ENCODE data around the gene MT3. TPM values are rescaled to one million over a fixed set of nuclear protein-coding genes. Genes with fewer than 3 reads are reported as not detected.

The MT3 gene
- total and polyA plus RNA-seq, 2 of the 13 experiments (the other 11 are each of a cell fraction or from before 2014, with no cell fraction given): not detected

- Histone ChIP-seq H4K20me1 (ENCODE audit: insufficient read depth, low read length) (no peaks in the 10 kb centered on the region), H3K79me2 (ENCODE audit: insufficient read depth, low read length) (no peaks in the 10 kb centered on the region), H3K9ac (ENCODE audit: insufficient read depth, low read depth, low read length) (no peak overlapping the region), H3K4me2 (ENCODE audit: low read depth, low read length) (peak overlapping the region; percentile 13; the same call in 1 of the 2 replicates), H3K27ac (ENCODE audit: extremely low read length, insufficient read depth, low read length) (no peak overlapping the region), H2AFZ (ENCODE audit: low read length) (no peak overlapping the region), H3K9me3 (ENCODE audit: low read length) (0 out of 2 replicates have a peak, but pooled peaks cover 4% of the 10 kb centered on the region), H3K4me1 (ENCODE audit: insufficient read depth, low read length) (peaks cover 48% of the 10 kb centered on the region), H3K27me3 (ENCODE audit: control insufficient read depth in 1 of 2, insufficient read depth in 2 of 2, low read length in 2 of 2) (0 out of 5 replicates have a peak, but pooled peaks cover 0 to 2% of the 10 kb centered on the region in 2 experiments), H3K36me3 (replicated peaks in 1 of 2; ENCODE audit: control insufficient read depth in 1 of 2, insufficient read depth in 2 of 2, low read length in 2 of 2) (no peaks in the 10 kb centered on the region), H3K4me3 (replicated peaks in 1 of 3; ENCODE audit: insufficient read depth in 1 of 3, low read depth in 2 of 3, low read length in 3 of 3) (no peak overlapping the region)
- CTCF ChIA-PET (ENCODE audit: low intra/inter-chr PET ratio, low total read pairs): no interaction called here
- in situ Hi-C loops (cut with HindIII; ENCODE audit: extremely low pct_ligation_motif_present, low pct_unique_long_range_greater_than_20kb): no loop called here
- intact Hi-C loops (cut with micrococcal nuclease; ENCODE audit: unreplicated experiment): no loop called here
- WGBS (ENCODE audit: low lambda C conversion rate): 0% methylated on average over 2 of the region's 2 CpGs
- DNase-seq (ENCODE audit: low spot score): no peak
- no peak for FAIRE-seq
- POLR2A ChIA-PET: no interaction called here
- no TSS peak for BruUV-seq (replicated peaks)
- ATAC-seq: peak; percentile 37; the same call in 2 of the 3 replicates
- no peak for TF ChIP-seq ZNF660 (CRISPR knock-in tag; IDR thresholded peaks at IDR 0.05; ENCODE audit: borderline replicate concordance, low read depth)
- TF ChIP-seq ARNTL (CRISPR knock-in tag; IDR thresholded peaks at IDR 0.05): no peak
- no peak for TF ChIP-seq KMT2B (CRISPR knock-in tag; IDR thresholded peaks at IDR 0.05)
- no peak for TF ChIP-seq GATA4 (IDR thresholded peaks at IDR 0.05; ENCODE audit: borderline replicate concordance, low read depth)
- no peak for TF ChIP-seq ZFP36L1 (CRISPR knock-in tag; IDR thresholded peaks at IDR 0.05)
- no peak for TF ChIP-seq ZNF710 (CRISPR knock-in tag; IDR thresholded peaks at IDR 0.05; ENCODE audit: borderline replicate concordance)
- no peak for TF ChIP-seq SP4 (CRISPR knock-in tag; IDR thresholded peaks at IDR 0.05)
- no peak for TF ChIP-seq PATZ1 (CRISPR knock-in tag; IDR thresholded peaks at IDR 0.05)
- no peak for TF ChIP-seq TEAD3 (CRISPR knock-in tag; optimal IDR thresholded peaks at IDR 0.05; ENCODE audit: borderline replicate concordance)
- TF ChIP-seq ZKSCAN1 (IDR thresholded peaks at IDR 0.05; ENCODE audit: low read length): no peak
- no peak for TF ChIP-seq ZNF883 (CRISPR knock-in tag; IDR thresholded peaks at IDR 0.05; ENCODE audit: not compliant biosample characterization)
- no peak for TF ChIP-seq GFI1 (CRISPR knock-in tag; IDR thresholded peaks at IDR 0.05; ENCODE audit: borderline replicate concordance)
- TF ChIP-seq ZNF709 (CRISPR knock-in tag; IDR thresholded peaks at IDR 0.05): no peak
- TF ChIP-seq GRHL1 (CRISPR knock-in tag; conservative IDR thresholded peaks at IDR 0.05): no peak
- TF ChIP-seq TP53 (CRISPR knock-in tag; conservative IDR thresholded peaks at IDR 0.05): no peak
- no peak for TF ChIP-seq GTF3A (CRISPR knock-in tag; conservative IDR thresholded peaks at IDR 0.05)
- TF ChIP-seq EHMT2 (IDR thresholded peaks at IDR 0.05; ENCODE audit: borderline replicate concordance, low read depth, low read length): no peak
- no peak for TF ChIP-seq SP140L (CRISPR knock-in tag; IDR thresholded peaks at IDR 0.05; ENCODE audit: borderline replicate concordance)
- no peak for TF ChIP-seq IRF2 (CRISPR knock-in tag; IDR thresholded peaks at IDR 0.05)
- no peak for TF ChIP-seq ATF1 (CRISPR knock-in tag; IDR thresholded peaks at IDR 0.05)
- no peak for TF ChIP-seq AGO1 (IDR thresholded peaks at IDR 0.05; ENCODE audit: low read depth, low read length, poor library complexity, severe bottlenecking)
- no peak for TF ChIP-seq ZNF737 (CRISPR knock-in tag; IDR thresholded peaks at IDR 0.05; ENCODE audit: borderline replicate concordance)
Observed at GRCh38 chr16:56542039-56542438, 47.3 kb upstream of the MT3 start.

All from HepG2 (cell line).